GM21423 (cell line): ENCODE measurements around the gene DYRK1A.

Experiments used
- ATAC-seq: cut with Tn5 transposase; IDR thresholded peaks from one replicate; pipeline ENCODE4 v1.9.1; 2021; ENCODE audit warnings: mild to moderate bottlenecking, moderate library complexity; ENCODE audit not compliant: unreplicated experiment

DYRK1A gene

GRCh38 chr21:37562920-37563640, 196.5 kb downstream of the DYRK1A start:
- peak; percentile 12 for ATAC-seq

GRCh38 chr21:37563641-37564340, 197.2 kb downstream of the DYRK1A start:
- ATAC-seq = peak; percentile 87

GRCh38 chr21:37564341-37564923, 197.9 kb downstream of the DYRK1A start:
- ATAC-seq = peak; percentile 43

- no peak for ATAC-seq
These were observed 198.5 kb downstream of the DYRK1A start for GRCh38 chr21:37564924-37565529.

GRCh38 chr21:37565530-37566223, 199.1 kb downstream of the DYRK1A start:
- ATAC-seq = no peak

GRCh38 chr21:37566790-37567615, 200.4 kb downstream of the DYRK1A start:
- ATAC-seq = no peak

GRCh38 chr21:37568415-37568814, 201.8 kb downstream of the DYRK1A start:
- no peak for ATAC-seq

GRCh38 chr21:37568916-37569315, 202.3 kb downstream of the DYRK1A start:
- no peak for ATAC-seq

GRCh38 chr21:37571442-37571841, 204.9 kb downstream of the DYRK1A start:
- no peak for ATAC-seq

GRCh38 chr21:37574316-37574715, 207.7 kb downstream of the DYRK1A start:
- ATAC-seq = no peak

- no peak for ATAC-seq
These were observed 208.2 kb downstream of the DYRK1A start for GRCh38 chr21:37574751-37575150.

GRCh38 chr21:37575580-37575979, 209.0 kb downstream of the DYRK1A start:
- ATAC-seq = no peak
